ENCODE measurements around the gene IL31. TPM values are rescaled to one million over a fixed set of nuclear protein-coding genes. Genes with fewer than 3 reads are reported as not detected.

Gene IL31
- total and polyA plus RNA-seq, 2 donors (not counting 3 experiments of a cell fraction or from before 2014, with no cell fraction given), result not detected

- Histone ChIP-seq H3K9me3 (replicated peaks; ENCODE audit: control insufficient read depth, insufficient read depth, low read length) (no peaks in the 10 kb centered on the region), H3K9ac (replicated peaks; ENCODE audit: extremely low read depth, insufficient read depth, low read length) (no peak overlapping the region), H3K36me3 (ENCODE audit: control insufficient read depth in 2 of 2, extremely low read depth in 1 of 2, insufficient read depth in 2 of 2, low read length in 2 of 2) (peaks cover under 1 to 38% of the 10 kb centered on the region in 2 experiments), H3K27ac (ENCODE audit: insufficient read depth, low read depth, low read length) (no peak overlapping the region), H3K27me3 (ENCODE audit: control insufficient read depth in 2 of 2, insufficient read depth in 2 of 2, low read length in 2 of 2) (no peaks in the 10 kb centered on the region), H4K20me1 (replicated peaks; ENCODE audit: control insufficient read depth, extremely low read depth, insufficient read depth, low read length) (no peaks in the 10 kb centered on the region), H3K9me1 (replicated peaks; ENCODE audit: control insufficient read depth, extremely low read depth, insufficient read depth, low read length) (no peaks in the 10 kb centered on the region), H2AFZ (ENCODE audit: low read depth, low read length) (no peak overlapping the region), H3K4me3 (replicated peaks in 1 of 3; ENCODE audit: insufficient read depth in 1 of 3, low read depth in 1 of 3, low read length in 3 of 3) (no peak overlapping the region), H3K79me2 (ENCODE audit: control insufficient read depth, insufficient read depth, low read length) (no peaks in the 10 kb centered on the region), H3K4me2 (ENCODE audit: insufficient read depth, low read length) (no peak overlapping the region), H3K4me1 (ENCODE audit: control insufficient read depth, extremely low read depth, insufficient read depth, low read length) (no peaks in the 10 kb centered on the region)
- POLR2A ChIA-PET, result no interaction called here
- intact Hi-C loops (cut with micrococcal nuclease) (no loop called here), dilution Hi-C loops (cut with MboI; ENCODE audit: extremely low pct_ligation_motif_present, low sequenced_read_pairs) (no loop called here)
- no peak for TF ChIP-seq JUN (IDR thresholded peaks at IDR 0.05; ENCODE audit: borderline replicate concordance, insufficient read depth, insufficient read length, low read depth)
- no peak for TF ChIP-seq MAX (IDR thresholded peaks at IDR 0.05; ENCODE audit: insufficient read depth, insufficient read length)
- no peak for TF ChIP-seq MYC (IDR thresholded peaks at IDR 0.05; ENCODE audit: low read depth, low read length)
- TF ChIP-seq EZH2 (IDR thresholded peaks at IDR 0.05; ENCODE audit: borderline replicate concordance, low read depth, low read length, severe bottlenecking), result no peak
- no peak for TF ChIP-seq FOS (IDR thresholded peaks at IDR 0.05; ENCODE audit: borderline replicate concordance, insufficient read depth, low read length)
- TF ChIP-seq, protein P1, sequence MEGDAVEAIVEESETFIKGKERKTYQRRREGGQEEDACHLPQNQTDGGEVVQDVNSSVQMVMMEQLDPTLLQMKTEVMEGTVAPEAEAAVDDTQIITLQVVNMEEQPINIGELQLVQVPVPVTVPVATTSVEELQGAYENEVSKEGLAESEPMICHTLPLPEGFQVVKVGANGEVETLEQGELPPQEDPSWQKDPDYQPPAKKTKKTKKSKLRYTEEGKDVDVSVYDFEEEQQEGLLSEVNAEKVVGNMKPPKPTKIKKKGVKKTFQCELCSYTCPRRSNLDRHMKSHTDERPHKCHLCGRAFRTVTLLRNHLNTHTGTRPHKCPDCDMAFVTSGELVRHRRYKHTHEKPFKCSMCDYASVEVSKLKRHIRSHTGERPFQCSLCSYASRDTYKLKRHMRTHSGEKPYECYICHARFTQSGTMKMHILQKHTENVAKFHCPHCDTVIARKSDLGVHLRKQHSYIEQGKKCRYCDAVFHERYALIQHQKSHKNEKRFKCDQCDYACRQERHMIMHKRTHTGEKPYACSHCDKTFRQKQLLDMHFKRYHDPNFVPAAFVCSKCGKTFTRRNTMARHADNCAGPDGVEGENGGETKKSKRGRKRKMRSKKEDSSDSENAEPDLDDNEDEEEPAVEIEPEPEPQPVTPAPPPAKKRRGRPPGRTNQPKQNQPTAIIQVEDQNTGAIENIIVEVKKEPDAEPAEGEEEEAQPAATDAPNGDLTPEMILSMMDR (IDR thresholded peaks at IDR 0.05; ENCODE audit: extremely low read depth in 1 of 2, insufficient read depth in 1 of 2, low read depth in 1 of 2, low read length in 2 of 2), result no peak
- TF ChIP-seq POLR2A (IDR thresholded peaks at IDR 0.05; ENCODE audit: low read depth, low read length), result no peak
- TF ChIP-seq GATA2 (IDR thresholded peaks at IDR 0.05; ENCODE audit: insufficient read depth, insufficient read length, low read depth, low read length), result no peak
- TF ChIP-seq POLR2AphosphoS5 (IDR thresholded peaks at IDR 0.05; ENCODE audit: insufficient read depth, low read depth, low read length), result no peak
- no TSS peak for BruUV-seq (replicated peaks)
- CTCF ChIA-PET, result interaction anchor here (1.3 to 2.7 kb wide), 3 partner anchors 14 to 83 kb away, joined by 5 to 18 read pairs (median 8); no protein-coding TSS in a partner anchor
- DNase-seq (ENCODE audit: low read depth, low spot score) (no peak), FAIRE-seq (no peak)
Observed at GRCh38 chr12:122137681-122138080, 36.3 kb downstream of the IL31 start.

Data from endothelial cell of umbilical vein (primary cell).